ENCODE data around the gene RIOK3.

The RIOK3 gene

GRCh38 chr18:23530195-23530594 lies 77.1 kb downstream of the RIOK3 start:
- Histone ChIP-seq H3K27me3 (replicated peaks) (no peaks in the 10 kb centered on the region), H3K36me3 (replicated peaks) (peaks cover 81% of the 10 kb centered on the region), H3K4me3 (ENCODE audit: low read depth, low read length) (no peak overlapping the region), H3K27ac (peak overlapping the region; percentile 42)
- in situ Hi-C loops (cut with HindIII; ENCODE audit: low pct_ligation_motif_present, low sequenced_read_pairs), result no loop called here
- TF ChIP-seq CTCF (IDR thresholded peaks at IDR 0.05; ENCODE audit: low read depth, low read length, missing control alignments), result no peak
- no peak for DNase-seq

GRCh38 chr18:23531912-23532311 lies 78.8 kb downstream of the RIOK3 start:
- DNase-seq, result no peak
- no peaks in the 10 kb centered on the region for H3K27me3 ChIP-seq (replicated peaks)
- no peak overlapping the region for H3K27ac ChIP-seq
- TF ChIP-seq CTCF (IDR thresholded peaks at IDR 0.05; ENCODE audit: low read depth, low read length, missing control alignments), result no peak
- H3K4me3 ChIP-seq (ENCODE audit: low read depth, low read length), result no peak overlapping the region
- peaks cover 79% of the 10 kb centered on the region for H3K36me3 ChIP-seq (replicated peaks)
- in situ Hi-C loops (cut with HindIII; ENCODE audit: low pct_ligation_motif_present, low sequenced_read_pairs), result no loop called here
